HG03097 (cell line): ENCODE data around the gene HDAC11.
A peak's percentile ranks its signal among the peaks of the same experiment; 100 is the strongest.
"Not testable (repeated sequence)": the region's sequence is repeated elsewhere in the genome, so short reads cannot be mapped to it uniquely, and the experiment has no call there.

Experiments
- ATAC-seq: cut with Tn5 transposase; IDR thresholded peaks from one replicate; pipeline ENCODE4 v1.9.1; 2021; ENCODE audit not compliant: unreplicated experiment, low FRiP score

HDAC11 gene

GRCh38 chr3:13465236-13465873, 14.8 kb upstream of the HDAC11 start:
- no peak for ATAC-seq

GRCh38 chr3:13466781-13467180, 13.3 kb upstream of the HDAC11 start:
- no peak for ATAC-seq

- no peak for ATAC-seq
Measured at GRCh38 chr3:13470894-13471574, 9.1 kb upstream of the HDAC11 start.

GRCh38 chr3:13472286-13472685, 7.8 kb upstream of the HDAC11 start:
- ATAC-seq = no peak

GRCh38 chr3:13473020-13473419, 7.1 kb upstream of the HDAC11 start:
- no peak for ATAC-seq

GRCh38 chr3:13474021-13474420, 6.1 kb upstream of the HDAC11 start:
- ATAC-seq = no peak

- no peak for ATAC-seq
Measured at GRCh38 chr3:13474776-13475303, 5.3 kb upstream of the HDAC11 start.

GRCh38 chr3:13475871-13476590, 4.1 kb upstream of the HDAC11 start:
- ATAC-seq = no peak

- no peak for ATAC-seq
Measured at GRCh38 chr3:13477943-13478342, 2.2 kb upstream of the HDAC11 start.

GRCh38 chr3:13479332-13479581, 849 bp upstream of the HDAC11 start:
- no peak for ATAC-seq

- ATAC-seq = peak; percentile 23
Measured at GRCh38 chr3:13480340-13481318, 523 bp downstream of the HDAC11 start.

GRCh38 chr3:13482106-13482690, 2.1 kb downstream of the HDAC11 start:
- ATAC-seq = no peak

GRCh38 chr3:13483286-13483685, 3.2 kb downstream of the HDAC11 start:
- ATAC-seq = no peak

- ATAC-seq = no peak
Measured at GRCh38 chr3:13483988-13484695, 4.0 kb downstream of the HDAC11 start.

GRCh38 chr3:13484851-13485590, 4.9 kb downstream of the HDAC11 start:
- ATAC-seq = no peak

- not testable (repeated sequence) for ATAC-seq
Measured at GRCh38 chr3:13485630-13486562, 5.8 kb downstream of the HDAC11 start.

GRCh38 chr3:13487403-13487802, 7.3 kb downstream of the HDAC11 start:
- ATAC-seq = no peak
